Ureter (tissue), 1 donor: Measurements from ENCODE around the gene STAC. TPM values are rescaled to one million over a fixed set of nuclear protein-coding genes. Genes with fewer than 3 reads are reported as not detected.

ENCODE experiments used
- DNase-seq: peaks from one replicate; pipeline ENCODE4 v3.0.0-alpha.2; 2020; ENCODE audit warnings: low spot score
- total RNA-seq: library from RNA; stranded (reverse); gene quantifications from one replicate; pipeline ENCODE4 v1.2.4, GENCODE V29; 2023
- donor health status: DM: yes; HTN: yes; CAD: no.

Gene STAC
- 20.4 TPM for total RNA-seq

GRCh38 chr3:36380221-36381031, at the start of gene STAC:
TSS of gene STAC (plus strand) at chr3:36380504. CDS start at chr3:36380644, 140 bp downstream.
- DNase-seq, result peak; percentile 43

- DNase-seq, result no peak
These were observed 48.2 kb upstream of the STAC start for GRCh38 chr3:36332139-36332538.

- DNase-seq, result no peak
These were observed 18.1 kb upstream of the STAC start for GRCh38 chr3:36362216-36362615.

DNA sequence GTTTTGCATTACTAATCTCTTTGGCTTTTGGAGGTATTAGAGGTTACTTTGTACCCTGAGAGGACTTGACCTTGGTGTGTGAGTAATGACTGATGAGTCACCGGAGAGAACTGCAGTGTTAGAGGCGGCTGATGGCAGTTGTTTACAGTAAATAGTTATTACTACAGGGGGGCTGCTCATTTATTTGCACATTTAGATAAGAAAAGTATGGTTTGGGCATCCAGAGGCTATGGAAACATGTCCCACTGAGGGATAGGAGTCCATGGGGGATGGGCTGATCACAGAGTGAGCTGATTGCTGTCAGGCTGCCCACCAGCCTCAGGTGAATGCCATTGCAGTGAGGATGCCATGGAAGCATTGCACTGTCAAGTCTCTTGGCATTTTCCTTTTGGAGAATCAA, 17.3 kb upstream of the STAC start:
- DNase-seq, result no peak

GRCh38 chr3:36364260-36364659, 16.0 kb upstream of the STAC start:
- DNase-seq, result no peak

- no peak for DNase-seq
These were observed 14.5 kb upstream of the STAC start for GRCh38 chr3:36365829-36366228.

DNA sequence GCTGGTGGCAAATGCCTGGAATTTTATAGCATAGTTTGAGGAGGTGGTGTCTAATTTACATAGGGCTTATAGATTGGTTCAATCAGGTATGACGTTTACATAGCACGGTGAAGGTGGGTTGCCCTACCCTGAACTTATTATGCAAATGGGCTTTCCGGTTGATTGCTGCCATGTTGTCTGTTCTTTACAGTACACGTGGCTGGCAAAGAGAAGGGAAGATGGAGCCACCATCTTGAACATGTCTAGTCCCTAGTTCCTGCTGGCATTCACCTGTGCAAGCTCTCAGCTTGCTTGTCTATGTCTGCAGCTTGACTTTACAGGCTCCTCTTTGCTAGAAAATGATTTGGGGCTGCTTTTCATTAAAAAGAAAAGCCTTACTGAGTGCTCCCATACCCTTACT, 14.0 kb upstream of the STAC start:
- DNase-seq, result no peak

DNA sequence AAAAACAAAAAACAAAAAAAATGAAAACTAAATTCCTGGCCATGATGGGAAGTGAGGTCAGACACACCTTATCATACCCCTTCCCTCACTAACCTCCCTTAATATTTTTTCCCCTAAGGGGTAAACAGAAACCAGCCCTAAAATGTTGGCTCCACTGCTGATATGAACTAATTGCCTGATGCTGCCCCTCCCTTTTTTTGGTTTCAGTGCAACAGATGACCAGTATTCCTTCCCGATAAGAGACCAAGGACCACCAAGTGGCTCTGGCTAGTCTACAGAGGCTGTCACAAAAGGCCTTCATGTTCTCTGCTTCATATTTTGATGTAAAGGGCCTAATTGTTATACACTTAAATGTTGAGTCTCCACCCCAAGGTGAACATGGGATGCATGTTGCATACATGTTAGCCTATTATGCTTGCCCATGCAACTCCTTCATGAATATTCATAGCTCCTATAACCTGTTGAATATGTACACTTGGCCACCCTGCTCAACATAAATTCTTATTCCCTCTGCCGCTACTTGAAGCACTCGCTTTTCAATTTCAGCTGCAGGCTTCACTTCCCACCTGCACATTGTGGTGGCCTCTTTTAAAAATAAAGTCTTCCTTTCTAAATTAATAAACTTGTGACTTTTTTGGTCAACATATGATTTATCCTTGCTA, 12.3 kb upstream of the STAC start:
- no peak for DNase-seq

GRCh38 chr3:36372534-36372935, 7.8 kb upstream of the STAC start:
- DNase-seq, result no peak

DNA sequence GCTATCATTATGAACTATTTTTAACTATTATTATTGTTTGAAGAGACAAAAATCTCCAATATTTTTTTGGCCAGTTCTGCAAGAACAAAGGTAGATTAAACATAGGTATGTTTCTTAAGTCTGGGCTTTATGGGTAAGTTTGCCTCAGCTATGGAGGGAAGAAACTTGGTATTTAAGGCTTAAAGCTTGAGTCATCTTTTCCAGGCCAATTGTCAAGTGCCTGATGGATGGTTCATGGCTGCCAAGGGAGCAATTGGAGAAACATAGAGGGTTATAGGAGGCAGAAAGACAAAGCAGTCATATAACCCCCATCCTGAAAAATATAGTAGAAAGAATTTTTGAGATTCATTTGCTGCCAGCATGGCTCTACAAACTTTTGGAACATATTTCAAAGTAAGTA, 7.2 kb upstream of the STAC start:
- no peak for DNase-seq

DNA sequence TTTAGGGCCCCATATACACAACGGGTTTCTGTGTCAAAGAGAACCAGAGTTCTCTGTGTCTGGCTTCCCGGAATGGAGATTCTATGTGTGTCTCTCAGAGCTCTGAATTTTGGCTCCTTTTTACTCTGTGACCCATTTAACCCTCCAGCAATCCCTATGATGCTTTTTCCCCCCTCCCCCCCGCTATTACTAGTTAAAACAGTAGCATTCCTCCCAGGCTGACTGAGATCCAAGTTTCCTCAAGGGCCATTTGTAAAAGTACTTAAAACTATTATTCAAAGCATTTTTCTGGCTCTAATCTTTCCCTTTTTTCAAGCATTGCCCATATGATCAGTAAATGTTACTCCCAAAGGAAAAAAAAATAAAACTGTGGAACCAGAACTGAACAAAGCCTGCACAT, 6.6 kb upstream of the STAC start:
- DNase-seq, result no peak

GRCh38 chr3:36379872-36380220, 458 bp upstream of the STAC start:
- no peak for DNase-seq

DNA sequence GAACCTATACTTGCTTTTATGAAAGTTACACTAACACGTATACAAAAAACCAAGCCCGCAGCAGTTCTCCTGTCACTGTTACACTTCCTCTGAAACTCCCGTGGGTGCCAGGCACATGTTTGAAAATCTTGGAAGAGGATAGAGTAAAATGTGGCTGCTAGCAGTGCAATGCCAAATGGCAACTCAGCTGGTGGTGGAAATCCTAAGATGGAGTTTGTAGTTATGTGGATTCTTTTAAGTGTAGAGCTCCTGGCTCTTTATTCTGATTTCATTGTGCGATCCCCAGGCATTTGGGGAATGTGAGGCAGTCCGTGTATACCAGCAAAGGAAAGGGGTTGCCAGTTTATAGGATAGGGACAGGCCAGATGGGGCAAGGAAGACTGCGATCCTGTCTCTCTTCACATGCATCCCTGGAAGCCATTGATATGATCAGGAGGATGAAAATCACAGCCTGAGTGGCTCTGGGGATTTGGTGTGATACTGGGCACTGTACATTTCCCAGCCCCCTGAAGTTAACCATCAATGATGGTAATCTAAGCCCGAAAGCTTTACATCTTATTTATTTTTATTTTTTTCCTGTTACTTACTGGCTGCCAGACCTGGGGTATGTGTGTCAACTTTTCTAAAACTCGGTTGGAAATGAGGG, 1.1 kb downstream of the STAC start:
- DNase-seq, result no peak

DNA sequence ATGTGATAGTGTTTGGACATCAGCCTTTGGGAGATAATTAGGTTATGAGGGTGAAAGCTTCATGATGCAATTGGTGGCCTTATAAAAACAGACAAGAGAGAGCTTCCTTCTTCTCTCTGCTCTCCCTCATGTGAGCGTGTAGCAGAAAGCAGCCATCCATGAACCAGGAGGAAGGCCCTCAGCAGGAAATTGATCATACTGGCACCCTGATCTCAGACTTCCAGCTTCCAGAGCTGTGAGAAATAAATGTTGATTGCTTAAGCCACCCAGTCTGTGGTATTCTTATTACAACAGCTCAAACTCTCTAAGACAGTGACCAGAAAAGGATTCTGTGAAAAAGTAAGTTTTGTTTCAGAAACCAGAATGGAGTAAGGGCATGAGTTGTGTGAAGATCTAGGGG, 13.3 kb downstream of the STAC start:
- DNase-seq, result no peak

DNA sequence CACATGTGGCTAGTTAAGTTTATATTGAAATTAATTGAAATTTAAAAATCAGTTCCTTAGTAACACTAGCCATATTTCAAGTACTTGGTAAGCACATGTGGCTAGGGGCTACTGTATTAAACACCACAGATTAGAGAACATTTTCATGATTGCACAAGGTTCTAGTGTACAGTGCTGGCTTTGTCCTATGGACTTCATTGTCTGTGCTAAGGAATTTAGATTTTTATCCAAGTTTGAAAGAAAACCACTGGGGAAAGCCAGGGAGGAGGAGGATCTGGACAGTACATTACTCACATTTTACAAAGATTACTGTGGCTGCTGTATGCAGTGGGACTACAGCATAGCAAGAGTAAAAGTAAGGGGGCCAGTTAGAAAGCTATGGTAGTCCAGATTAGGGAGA, 13.9 kb downstream of the STAC start:
- no peak for DNase-seq

DNA sequence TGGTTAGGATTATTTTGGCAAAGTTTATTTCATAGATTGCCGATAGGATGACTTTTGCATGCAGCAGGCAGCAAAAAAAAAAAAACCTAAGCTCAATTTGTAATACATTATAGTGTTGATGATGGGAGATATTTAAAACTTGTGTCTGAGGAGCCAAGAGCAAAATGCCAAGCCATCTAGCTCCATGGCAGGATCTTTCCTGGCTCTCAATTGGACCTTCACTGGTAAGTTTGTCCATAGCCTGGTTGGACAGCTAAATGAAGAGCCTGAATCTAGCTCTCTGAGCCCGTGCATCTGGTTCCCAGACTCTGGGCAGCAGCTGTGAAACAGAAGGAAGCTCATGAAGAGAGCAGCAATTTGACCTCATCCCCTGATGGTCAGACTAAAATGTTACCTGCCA, 17.5 kb downstream of the STAC start:
- DNase-seq, result no peak

DNA sequence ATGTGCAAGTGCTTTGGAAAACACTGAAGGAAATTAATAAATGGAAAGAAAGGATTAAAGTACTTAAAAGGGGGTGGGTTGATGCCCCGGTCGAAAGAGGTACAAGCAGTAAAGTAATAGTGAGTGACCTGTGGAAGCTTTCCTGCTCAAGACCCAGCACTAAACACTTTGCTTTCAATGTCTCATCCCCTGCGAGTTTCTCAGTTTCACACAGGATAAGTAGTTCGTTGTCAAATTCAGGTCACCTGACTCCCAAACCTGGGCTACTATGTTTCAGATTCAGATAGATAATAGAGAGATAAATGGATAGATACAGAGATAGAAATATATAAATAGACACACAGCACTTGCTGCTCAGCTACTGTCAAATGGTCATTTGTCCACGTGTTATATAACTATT, 19.6 kb downstream of the STAC start:
- no peak for DNase-seq

GRCh38 chr3:36401056-36401455, 20.8 kb downstream of the STAC start:
- no peak for DNase-seq

- no peak for DNase-seq
These were observed 23.4 kb downstream of the STAC start for GRCh38 chr3:36403661-36404060.

- no peak for DNase-seq
These were observed 24.9 kb downstream of the STAC start for GRCh38 chr3:36405190-36405589.

DNA sequence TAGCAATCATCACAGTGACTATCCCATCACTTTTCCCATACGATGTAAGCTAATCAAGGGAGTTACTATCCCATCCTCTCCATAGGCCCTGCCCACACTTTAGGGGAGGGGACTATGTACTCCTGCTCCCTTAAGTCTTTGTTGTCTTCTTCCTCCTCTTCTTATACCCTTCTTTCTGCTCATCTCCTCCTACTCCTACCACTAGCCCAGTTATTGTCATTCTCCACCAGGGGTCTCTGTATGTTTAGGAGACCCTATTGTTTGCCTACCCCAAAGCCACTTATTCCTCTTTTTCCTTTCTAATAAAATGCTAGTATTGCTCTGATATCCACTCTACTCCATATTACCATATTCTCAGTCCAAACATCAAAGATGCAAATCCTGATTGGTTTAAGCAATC, 27.8 kb downstream of the STAC start:
- DNase-seq, result no peak

- DNase-seq, result no peak
These were observed 29.6 kb downstream of the STAC start for GRCh38 chr3:36409862-36410261.

GRCh38 chr3:36411587-36411986, 31.3 kb downstream of the STAC start:
- no peak for DNase-seq
